Liver (tissue), 3 donors: Measurements from ENCODE around the gene SBF2.

Source experiments
- EGR1 ChIP-seq, 2 donors: IDR thresholded peaks; 2 replicates each; pipeline ENCODE4 v1.6.1; 2016 to 2018; ENCODE audit warnings: antibody characterized with exemption in 2 of 2, low read depth in 2 of 2
- FOXA1 ChIP-seq: IDR thresholded peaks from 2 replicates; pipeline ENCODE4 v1.6.1; 2016; ENCODE audit warnings: antibody characterized with exemption
- GABPA ChIP-seq, 2 donors: IDR thresholded peaks in 1 of 2; conservative IDR thresholded peaks in 1 of 2; 2 replicates each; pipeline ENCODE4 v1.6.1; 2016; ENCODE audit warnings: antibody characterized with exemption in 2 of 2, mild to moderate bottlenecking in 1 of 2, moderate library complexity in 1 of 2
- HNF4A ChIP-seq, 2 donors: conservative IDR thresholded peaks; 2 replicates each; pipeline ENCODE4 v1.6.1; 2016; ENCODE audit warnings: antibody characterized with exemption in 2 of 2, mild to moderate bottlenecking in 2 of 2
- JUND ChIP-seq, 2 donors: IDR thresholded peaks; 2 replicates each; pipeline ENCODE4 v1.6.1; 2016; ENCODE audit warnings: antibody characterized with exemption in 2 of 2
- RAD21 ChIP-seq, 2 donors: IDR thresholded peaks; 2 replicates each; pipeline ENCODE4 v1.6.1; 2016; ENCODE audit warnings: antibody characterized with exemption in 2 of 2, mild to moderate bottlenecking in 2 of 2
- RXRA ChIP-seq, 2 donors: IDR thresholded peaks; 2 replicates each; pipeline ENCODE4 v1.6.1; 2017 to 2018; ENCODE audit warnings: antibody characterized with exemption in 2 of 2, mild to moderate bottlenecking in 1 of 2
- TAF1 ChIP-seq: conservative IDR thresholded peaks from 2 replicates; pipeline ENCODE4 v1.6.1; 2016; ENCODE audit warnings: antibody characterized with exemption, mild to moderate bottlenecking
- YY1 ChIP-seq: IDR thresholded peaks from 2 replicates; pipeline ENCODE4 v1.6.1; 2016; ENCODE audit warnings: antibody characterized with exemption, mild to moderate bottlenecking
- TF ChIP-seq, protein P1 (sequence below): fragments of 150-350 bp; IDR thresholded peaks from 2 replicates; pipeline ENCODE4 v1.5.1; 2017; ENCODE audit warnings: improper control_type of control experiment, low read depth, low read length; ENCODE audit not compliant: missing input control
- TF ChIP-seq, protein P2 (sequence below): IDR thresholded peaks from 2 replicates; pipeline ENCODE4 v1.6.1; 2016; ENCODE audit warnings: antibody characterized with exemption
- TF ChIP-seq, protein P3 (sequence below): IDR thresholded peaks from 2 replicates; pipeline ENCODE4 v1.6.1; 2016; ENCODE audit warnings: antibody characterized with exemption, mild to moderate bottlenecking
- TF ChIP-seq, protein P4 (sequence below): IDR thresholded peaks from 2 replicates; pipeline ENCODE4 v1.6.1; 2016; ENCODE audit warnings: antibody characterized with exemption
- TF ChIP-seq, protein P5 (sequence below): IDR thresholded peaks from 2 replicates; pipeline ENCODE4 v1.6.1; 2016; ENCODE audit warnings: antibody characterized with exemption
- donor health status: healthy.
- donor health status: healthy.

DNA sequence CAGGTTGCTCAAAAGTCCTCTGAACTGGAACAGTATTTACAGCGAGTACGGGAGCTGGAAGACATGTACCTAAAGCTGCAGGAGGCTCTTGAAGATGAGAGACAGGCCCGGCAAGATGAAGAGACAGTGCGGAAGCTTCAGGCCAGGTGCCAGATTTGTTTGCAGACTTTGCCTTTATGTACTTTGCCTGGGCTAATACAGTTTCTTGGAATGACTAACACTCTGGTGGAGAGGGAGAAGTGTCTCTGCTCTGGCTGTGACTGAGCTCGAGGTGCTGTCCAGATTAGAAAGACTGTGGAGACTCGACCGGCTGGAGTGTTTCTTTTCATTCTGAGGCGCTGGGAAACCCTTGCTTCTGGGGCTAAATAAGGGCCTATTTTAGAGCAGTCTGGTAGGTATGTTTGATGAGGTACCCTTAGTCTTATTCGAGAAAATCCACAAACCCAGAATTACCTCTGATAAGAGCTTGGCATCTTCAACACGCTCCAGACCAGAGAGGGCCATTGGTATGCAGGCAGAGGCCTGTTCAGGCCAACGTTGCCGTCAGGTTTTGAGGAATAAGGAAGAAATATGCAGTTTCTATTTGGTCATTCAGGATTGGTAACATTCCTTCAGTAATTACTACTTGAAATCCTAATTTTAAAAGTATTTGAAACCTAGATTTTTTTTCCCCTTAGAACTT lies 553.7 kb downstream of the SBF2 start:
- TF ChIP-seq, protein P1, sequence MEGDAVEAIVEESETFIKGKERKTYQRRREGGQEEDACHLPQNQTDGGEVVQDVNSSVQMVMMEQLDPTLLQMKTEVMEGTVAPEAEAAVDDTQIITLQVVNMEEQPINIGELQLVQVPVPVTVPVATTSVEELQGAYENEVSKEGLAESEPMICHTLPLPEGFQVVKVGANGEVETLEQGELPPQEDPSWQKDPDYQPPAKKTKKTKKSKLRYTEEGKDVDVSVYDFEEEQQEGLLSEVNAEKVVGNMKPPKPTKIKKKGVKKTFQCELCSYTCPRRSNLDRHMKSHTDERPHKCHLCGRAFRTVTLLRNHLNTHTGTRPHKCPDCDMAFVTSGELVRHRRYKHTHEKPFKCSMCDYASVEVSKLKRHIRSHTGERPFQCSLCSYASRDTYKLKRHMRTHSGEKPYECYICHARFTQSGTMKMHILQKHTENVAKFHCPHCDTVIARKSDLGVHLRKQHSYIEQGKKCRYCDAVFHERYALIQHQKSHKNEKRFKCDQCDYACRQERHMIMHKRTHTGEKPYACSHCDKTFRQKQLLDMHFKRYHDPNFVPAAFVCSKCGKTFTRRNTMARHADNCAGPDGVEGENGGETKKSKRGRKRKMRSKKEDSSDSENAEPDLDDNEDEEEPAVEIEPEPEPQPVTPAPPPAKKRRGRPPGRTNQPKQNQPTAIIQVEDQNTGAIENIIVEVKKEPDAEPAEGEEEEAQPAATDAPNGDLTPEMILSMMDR, result no peak
- TF ChIP-seq, protein P2, sequence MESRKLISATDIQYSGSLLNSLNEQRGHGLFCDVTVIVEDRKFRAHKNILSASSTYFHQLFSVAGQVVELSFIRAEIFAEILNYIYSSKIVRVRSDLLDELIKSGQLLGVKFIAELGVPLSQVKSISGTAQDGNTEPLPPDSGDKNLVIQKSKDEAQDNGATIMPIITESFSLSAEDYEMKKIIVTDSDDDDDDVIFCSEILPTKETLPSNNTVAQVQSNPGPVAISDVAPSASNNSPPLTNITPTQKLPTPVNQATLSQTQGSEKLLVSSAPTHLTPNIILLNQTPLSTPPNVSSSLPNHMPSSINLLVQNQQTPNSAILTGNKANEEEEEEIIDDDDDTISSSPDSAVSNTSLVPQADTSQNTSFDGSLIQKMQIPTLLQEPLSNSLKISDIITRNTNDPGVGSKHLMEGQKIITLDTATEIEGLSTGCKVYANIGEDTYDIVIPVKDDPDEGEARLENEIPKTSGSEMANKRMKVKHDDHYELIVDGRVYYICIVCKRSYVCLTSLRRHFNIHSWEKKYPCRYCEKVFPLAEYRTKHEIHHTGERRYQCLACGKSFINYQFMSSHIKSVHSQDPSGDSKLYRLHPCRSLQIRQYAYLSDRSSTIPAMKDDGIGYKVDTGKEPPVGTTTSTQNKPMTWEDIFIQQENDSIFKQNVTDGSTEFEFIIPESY, result no peak
- TF ChIP-seq JUND (IDR thresholded peaks at IDR 0.05) (no peak), GABPA (IDR thresholded peaks at IDR 0.05 in 1 of 2, conservative IDR thresholded peaks at IDR 0.05 in 1 of 2) (no peak), RAD21 (IDR thresholded peaks at IDR 0.05) (no peak), HNF4A (conservative IDR thresholded peaks at IDR 0.05) (no peak), YY1 (no peak), FOXA1 (no peak), RXRA (IDR thresholded peaks at IDR 0.05) (no peak), TAF1 (no peak), EGR1 (IDR thresholded peaks at IDR 0.05; ENCODE audit: low read depth in 2 of 2) (no peak)
- TF ChIP-seq, protein P3, sequence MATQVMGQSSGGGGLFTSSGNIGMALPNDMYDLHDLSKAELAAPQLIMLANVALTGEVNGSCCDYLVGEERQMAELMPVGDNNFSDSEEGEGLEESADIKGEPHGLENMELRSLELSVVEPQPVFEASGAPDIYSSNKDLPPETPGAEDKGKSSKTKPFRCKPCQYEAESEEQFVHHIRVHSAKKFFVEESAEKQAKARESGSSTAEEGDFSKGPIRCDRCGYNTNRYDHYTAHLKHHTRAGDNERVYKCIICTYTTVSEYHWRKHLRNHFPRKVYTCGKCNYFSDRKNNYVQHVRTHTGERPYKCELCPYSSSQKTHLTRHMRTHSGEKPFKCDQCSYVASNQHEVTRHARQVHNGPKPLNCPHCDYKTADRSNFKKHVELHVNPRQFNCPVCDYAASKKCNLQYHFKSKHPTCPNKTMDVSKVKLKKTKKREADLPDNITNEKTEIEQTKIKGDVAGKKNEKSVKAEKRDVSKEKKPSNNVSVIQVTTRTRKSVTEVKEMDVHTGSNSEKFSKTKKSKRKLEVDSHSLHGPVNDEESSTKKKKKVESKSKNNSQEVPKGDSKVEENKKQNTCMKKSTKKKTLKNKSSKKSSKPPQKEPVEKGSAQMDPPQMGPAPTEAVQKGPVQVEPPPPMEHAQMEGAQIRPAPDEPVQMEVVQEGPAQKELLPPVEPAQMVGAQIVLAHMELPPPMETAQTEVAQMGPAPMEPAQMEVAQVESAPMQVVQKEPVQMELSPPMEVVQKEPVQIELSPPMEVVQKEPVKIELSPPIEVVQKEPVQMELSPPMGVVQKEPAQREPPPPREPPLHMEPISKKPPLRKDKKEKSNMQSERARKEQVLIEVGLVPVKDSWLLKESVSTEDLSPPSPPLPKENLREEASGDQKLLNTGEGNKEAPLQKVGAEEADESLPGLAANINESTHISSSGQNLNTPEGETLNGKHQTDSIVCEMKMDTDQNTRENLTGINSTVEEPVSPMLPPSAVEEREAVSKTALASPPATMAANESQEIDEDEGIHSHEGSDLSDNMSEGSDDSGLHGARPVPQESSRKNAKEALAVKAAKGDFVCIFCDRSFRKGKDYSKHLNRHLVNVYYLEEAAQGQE, result no peak
- TF ChIP-seq, protein P4, sequence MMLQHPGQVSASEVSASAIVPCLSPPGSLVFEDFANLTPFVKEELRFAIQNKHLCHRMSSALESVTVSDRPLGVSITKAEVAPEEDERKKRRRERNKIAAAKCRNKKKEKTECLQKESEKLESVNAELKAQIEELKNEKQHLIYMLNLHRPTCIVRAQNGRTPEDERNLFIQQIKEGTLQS, result no peak
- TF ChIP-seq, protein P5, sequence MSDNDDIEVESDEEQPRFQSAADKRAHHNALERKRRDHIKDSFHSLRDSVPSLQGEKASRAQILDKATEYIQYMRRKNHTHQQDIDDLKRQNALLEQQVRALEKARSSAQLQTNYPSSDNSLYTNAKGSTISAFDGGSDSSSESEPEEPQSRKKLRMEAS, result no peak
